Mesendoderm (in vitro differentiated cells): ENCODE results near the gene ACTN1.
A peak's percentile ranks its signal among the peaks of the same experiment; 100 is the strongest.

Experiments
- DNase-seq: peaks from one replicate; pipeline ENCODE4 v3.0.0; 2013
- H2AK5ac ChIP-seq: 2 replicates; pipeline ENCODE4 v1.6.1; 2013; ENCODE audit warnings: low read length, inconsistent platforms
- H2BK120ac ChIP-seq: 2 replicates; pipeline ENCODE4 v1.6.1; 2013; ENCODE audit warnings: low read depth, mild to moderate bottlenecking, low read length, moderate library complexity, mixed read lengths
- H2BK15ac ChIP-seq: replicated peaks from 2 replicates; pipeline ENCODE4 v1.6.1; 2013; ENCODE audit warnings: low read depth, mild to moderate bottlenecking, moderate library complexity
- H2BK5ac ChIP-seq: 2 replicates; pipeline ENCODE4 v1.6.1; 2013; ENCODE audit warnings: low read length, inconsistent platforms
- H3K18ac ChIP-seq: 2 replicates; pipeline ENCODE4 v1.6.1; 2013; ENCODE audit warnings: mild to moderate bottlenecking, low read length, mixed read lengths
- H3K23ac ChIP-seq: one replicate; pipeline ENCODE4 v1.6.1; 2013; ENCODE audit warnings: low read length
- H3K27ac ChIP-seq: 2 replicates; pipeline ENCODE4 v1.5.1; 2013; ENCODE audit warnings: low read depth, mild to moderate bottlenecking, inconsistent platforms, low read length, moderate library complexity
- H3K27me3 ChIP-seq: 2 replicates; pipeline ENCODE4 v1.6.1; 2013; ENCODE audit warnings: low read length, control low read depth, mild to moderate bottlenecking, inconsistent platforms; ENCODE audit not compliant: insufficient read depth, poor library complexity
- H3K36me3 ChIP-seq: 2 replicates; pipeline ENCODE4 v1.6.1; 2013; ENCODE audit warnings: low read length, inconsistent platforms; ENCODE audit not compliant: control insufficient read depth, insufficient read depth
- H3K4ac ChIP-seq: one replicate; pipeline ENCODE4 v1.6.1; 2013; ENCODE audit warnings: low read depth, mild to moderate bottlenecking, low read length, moderate library complexity
- H3K4me1 ChIP-seq: 2 replicates; pipeline ENCODE4 v1.6.1; 2013; ENCODE audit warnings: low read depth, low read length, inconsistent platforms; ENCODE audit not compliant: control insufficient read depth
- H3K4me2 ChIP-seq: 2 replicates; pipeline ENCODE4 v1.6.1; 2013; ENCODE audit warnings: low read length
- H3K4me3 ChIP-seq: 2 replicates; pipeline ENCODE4 v1.5.1; 2013; ENCODE audit warnings: mild to moderate bottlenecking, low read length
- H3K56ac ChIP-seq: one replicate; pipeline ENCODE4 v1.6.1; 2013; ENCODE audit warnings: low read length
- H3K79me1 ChIP-seq: 2 replicates; pipeline ENCODE4 v1.6.1; 2013; ENCODE audit warnings: low read length, inconsistent platforms
- H3K79me2 ChIP-seq: 2 replicates; pipeline ENCODE4 v1.6.1; 2013; ENCODE audit warnings: mild to moderate bottlenecking, low read length; ENCODE audit not compliant: control insufficient read depth, insufficient read depth
- H3K9ac ChIP-seq: 2 replicates; pipeline ENCODE4 v1.6.1; 2013; ENCODE audit warnings: low read length, inconsistent platforms
- H4K5ac ChIP-seq: one replicate; pipeline ENCODE4 v1.6.1; 2013; ENCODE audit warnings: low read length
- H4K8ac ChIP-seq: one replicate; pipeline ENCODE4 v1.6.1; 2013; ENCODE audit warnings: low read depth, mild to moderate bottlenecking, control low read depth, low read length, moderate library complexity
- WGBS: extraction: QIAGEN DNeasy Blood & Tissue Kit; methylation state at CpG from one replicate; pipeline ENCODE4 v1.1.7; 2013; ENCODE audit warnings: low lambda C conversion rate, missing lambda C conversion rate; ENCODE audit not compliant: insufficient coverage; ENCODE audit errors: extremely low coverage; 5-methylcytosine and 5-hydroxymethylcytosine counted together

ACTN1 gene

GRCh38 chr14:68894123-68894522 lies 85.0 kb downstream of the ACTN1 start:
- Histone ChIP-seq H2BK15ac (no peak overlapping the region), H2AK5ac (no peak overlapping the region), H4K8ac (no peak overlapping the region), H3K9ac (no peak overlapping the region), H3K79me1 (no peaks in the 10 kb centered on the region), H3K18ac (no peak overlapping the region), H3K4me2 (no peak overlapping the region), H2BK5ac (no peak overlapping the region), H3K4me3 (no peak overlapping the region), H3K79me2 (no peaks in the 10 kb centered on the region), H3K27ac (no peak overlapping the region), H3K4me1 (no peaks in the 10 kb centered on the region), H3K27me3 (no peaks in the 10 kb centered on the region), H3K36me3 (peaks cover 22% of the 10 kb centered on the region), H3K56ac (no peak overlapping the region), H4K5ac (no peak overlapping the region), H3K4ac (no peak overlapping the region), H2BK120ac (no peak overlapping the region), H3K23ac (no peak overlapping the region)
- DNase-seq, result no peak
- no CpG with 5 or more reads among the region's 6 CpGs for WGBS

- Histone ChIP-seq H3K27me3 (no peaks in the 10 kb centered on the region), H3K4me2 (no peak overlapping the region), H3K9ac (no peak overlapping the region), H3K23ac (no peak overlapping the region), H2BK5ac (no peak overlapping the region), H2BK15ac (no peak overlapping the region), H3K4me3 (no peak overlapping the region), H2AK5ac (no peak overlapping the region), H4K5ac (no peak overlapping the region), H3K79me2 (no peaks in the 10 kb centered on the region), H3K4me1 (no peaks in the 10 kb centered on the region), H3K4ac (no peak overlapping the region), H3K36me3 (peaks cover 20% of the 10 kb centered on the region), H3K56ac (no peak overlapping the region), H3K18ac (no peak overlapping the region), H2BK120ac (no peak overlapping the region), H3K79me1 (no peaks in the 10 kb centered on the region), H3K27ac (no peak overlapping the region), H4K8ac (no peak overlapping the region)
- DNase-seq, result no peak
- no CpG with 5 or more reads among the region's 8 CpGs for WGBS
Measured at GRCh38 chr14:68893566-68893965, 85.5 kb downstream of the ACTN1 start.

GRCh38 chr14:68892961-68893360 lies 86.1 kb downstream of the ACTN1 start:
- WGBS, result no CpG with 5 or more reads among the region's 6 CpGs
- Histone ChIP-seq H2BK120ac (no peak overlapping the region), H3K9ac (no peak overlapping the region), H2BK15ac (no peak overlapping the region), H2BK5ac (no peak overlapping the region), H4K5ac (no peak overlapping the region), H3K18ac (no peak overlapping the region), H3K79me2 (no peaks in the 10 kb centered on the region), H3K4me1 (no peaks in the 10 kb centered on the region), H3K4me3 (no peak overlapping the region), H4K8ac (no peak overlapping the region), H3K56ac (no peak overlapping the region), H3K79me1 (no peaks in the 10 kb centered on the region), H3K36me3 (peaks cover 26% of the 10 kb centered on the region), H3K4me2 (no peak overlapping the region), H3K27me3 (no peaks in the 10 kb centered on the region), H3K23ac (no peak overlapping the region), H2AK5ac (no peak overlapping the region), H3K4ac (no peak overlapping the region), H3K27ac (no peak overlapping the region)
- DNase-seq, result no peak

GRCh38 chr14:68891851-68892660 lies 87.0 kb downstream of the ACTN1 start:
- H3K56ac ChIP-seq, result no peak overlapping the region
- no peaks in the 10 kb centered on the region for H3K79me2 ChIP-seq
- no peak overlapping the region for H4K8ac ChIP-seq
- H2BK120ac ChIP-seq, result no peak overlapping the region
- no peak overlapping the region for H2AK5ac ChIP-seq
- H3K18ac ChIP-seq, result no peak overlapping the region
- WGBS, result no CpG with 5 or more reads among the region's 21 CpGs
- H4K5ac ChIP-seq, result no peak overlapping the region
- no peak overlapping the region for H3K27ac ChIP-seq
- H3K4me2 ChIP-seq, result no peak overlapping the region
- H3K36me3 ChIP-seq, result peaks cover 26% of the 10 kb centered on the region
- H2BK5ac ChIP-seq, result no peak overlapping the region
- no peak overlapping the region for H3K4me3 ChIP-seq
- H3K79me1 ChIP-seq, result no peaks in the 10 kb centered on the region
- H3K23ac ChIP-seq, result no peak overlapping the region
- DNase-seq, result peak; percentile 80
- no peaks in the 10 kb centered on the region for H3K4me1 ChIP-seq
- H3K27me3 ChIP-seq, result no peaks in the 10 kb centered on the region
- no peak overlapping the region for H2BK15ac ChIP-seq
- H3K9ac ChIP-seq, result no peak overlapping the region
- H3K4ac ChIP-seq, result no peak overlapping the region

- Histone ChIP-seq H3K79me1 (no peaks in the 10 kb centered on the region), H4K8ac (no peak overlapping the region), H2AK5ac (no peak overlapping the region), H3K79me2 (no peaks in the 10 kb centered on the region), H3K27ac (no peak overlapping the region), H3K18ac (no peak overlapping the region), H3K4me1 (no peaks in the 10 kb centered on the region), H3K36me3 (peaks cover 26% of the 10 kb centered on the region), H2BK120ac (no peak overlapping the region), H3K27me3 (no peaks in the 10 kb centered on the region), H3K4me2 (no peak overlapping the region), H3K4ac (no peak overlapping the region), H2BK15ac (no peak overlapping the region), H3K4me3 (no peak overlapping the region), H4K5ac (no peak overlapping the region), H3K9ac (no peak overlapping the region), H3K56ac (no peak overlapping the region), H3K23ac (no peak overlapping the region), H2BK5ac (no peak overlapping the region)
- no peak for DNase-seq
- whole genome bisulfite sequencing, result no CpG with 5 or more reads among the region's 9 CpGs
Measured at GRCh38 chr14:68890173-68890931, 88.8 kb downstream of the ACTN1 start.
